ENCODE measurements around the gene ADCY2. TPM values are rescaled to one million over a fixed set of nuclear protein-coding genes. Genes with fewer than 3 reads are reported as not detected.

The ADCY2 gene
- total RNA-seq, 4 donors from 2014 or later: 2.6 to 24.8 (median 10.9) TPM

DNA sequence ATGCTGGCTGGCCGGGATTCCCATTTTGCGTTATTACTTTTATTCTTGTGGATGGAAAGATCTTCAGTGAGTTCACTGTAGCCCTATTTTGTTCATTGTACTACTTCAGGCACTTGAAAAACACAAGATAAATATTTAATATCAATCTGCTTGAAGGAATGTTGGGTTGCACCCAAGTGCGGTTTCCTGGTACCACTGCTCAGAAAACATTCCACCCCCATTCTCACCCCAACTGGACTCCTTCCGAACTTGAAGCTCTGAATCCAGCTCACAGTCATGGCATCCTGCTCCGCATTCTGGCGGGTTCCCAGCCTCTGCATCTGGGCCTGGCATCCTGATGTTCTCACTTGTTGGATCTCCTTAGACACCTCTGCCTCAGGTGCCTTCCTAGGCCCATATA is 351.8 kb downstream of the ADCY2 start:
- no peak overlapping the region for H3K27ac ChIP-seq
- peaks cover 2% of the 10 kb centered on the region for H3K4me1 ChIP-seq
- H3K9me3 ChIP-seq: no peaks in the 10 kb centered on the region
- DNase-seq (ENCODE audit: low spot score in 2 of 2): no peak
- no peaks in the 10 kb centered on the region for H3K27me3 ChIP-seq
- H3K4me3 ChIP-seq: no peak overlapping the region
- 91% methylated on average over 6 of the region's 6 CpGs for WGBS
- H3K36me3 ChIP-seq: no peaks in the 10 kb centered on the region
- TF ChIP-seq, protein P1, sequence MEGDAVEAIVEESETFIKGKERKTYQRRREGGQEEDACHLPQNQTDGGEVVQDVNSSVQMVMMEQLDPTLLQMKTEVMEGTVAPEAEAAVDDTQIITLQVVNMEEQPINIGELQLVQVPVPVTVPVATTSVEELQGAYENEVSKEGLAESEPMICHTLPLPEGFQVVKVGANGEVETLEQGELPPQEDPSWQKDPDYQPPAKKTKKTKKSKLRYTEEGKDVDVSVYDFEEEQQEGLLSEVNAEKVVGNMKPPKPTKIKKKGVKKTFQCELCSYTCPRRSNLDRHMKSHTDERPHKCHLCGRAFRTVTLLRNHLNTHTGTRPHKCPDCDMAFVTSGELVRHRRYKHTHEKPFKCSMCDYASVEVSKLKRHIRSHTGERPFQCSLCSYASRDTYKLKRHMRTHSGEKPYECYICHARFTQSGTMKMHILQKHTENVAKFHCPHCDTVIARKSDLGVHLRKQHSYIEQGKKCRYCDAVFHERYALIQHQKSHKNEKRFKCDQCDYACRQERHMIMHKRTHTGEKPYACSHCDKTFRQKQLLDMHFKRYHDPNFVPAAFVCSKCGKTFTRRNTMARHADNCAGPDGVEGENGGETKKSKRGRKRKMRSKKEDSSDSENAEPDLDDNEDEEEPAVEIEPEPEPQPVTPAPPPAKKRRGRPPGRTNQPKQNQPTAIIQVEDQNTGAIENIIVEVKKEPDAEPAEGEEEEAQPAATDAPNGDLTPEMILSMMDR (IDR thresholded peaks at IDR 0.05): no peak
- TF ChIP-seq POLR2A (IDR thresholded peaks at IDR 0.05) (no peak), EP300 (IDR thresholded peaks at IDR 0.05) (no peak), POLR2AphosphoS5 (IDR thresholded peaks at IDR 0.05) (no peak)

DNA sequence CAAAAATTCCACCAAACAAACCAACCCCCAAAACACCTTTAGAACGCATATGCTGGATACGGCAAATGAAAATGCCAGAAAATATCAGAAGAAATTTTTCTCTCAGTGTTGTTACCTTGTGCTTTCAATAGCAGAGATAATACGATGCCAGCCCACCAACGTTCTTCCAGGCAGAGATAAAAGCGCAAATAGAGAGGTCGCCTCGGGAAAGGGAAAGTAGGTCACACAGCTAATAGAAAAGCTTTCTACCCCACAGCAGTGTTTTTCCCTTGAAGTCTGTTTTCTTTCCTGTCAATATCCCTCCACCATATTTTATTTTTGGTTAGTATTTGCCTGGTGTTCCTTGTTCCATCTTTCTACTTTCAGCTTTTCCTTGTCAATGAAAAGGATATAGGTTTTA is 353.7 kb downstream of the ADCY2 start:
- 89% methylated on average over 7 of the region's 7 CpGs for WGBS
- no peak for DNase-seq (ENCODE audit: low spot score in 2 of 2)

DNA sequence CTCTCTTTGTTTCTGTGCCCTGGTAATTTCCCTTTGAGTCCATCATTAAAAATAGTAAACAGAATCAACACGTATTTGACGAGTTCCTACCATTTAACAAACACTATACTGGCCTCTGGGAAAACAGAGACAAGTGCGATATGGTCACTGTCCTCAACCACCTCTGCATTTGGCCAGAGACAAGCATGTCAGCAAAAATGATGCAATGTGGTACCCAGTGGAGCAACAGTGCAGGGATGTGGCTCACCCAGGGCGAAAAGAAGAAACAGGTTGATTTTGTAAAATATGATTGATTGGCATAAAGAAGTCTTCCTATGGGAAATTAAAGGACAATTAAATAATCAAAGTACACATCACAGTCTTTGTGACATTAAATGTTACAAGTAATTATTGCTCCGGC is 355.9 kb downstream of the ADCY2 start:
- peak overlapping the region; percentile 56 for H3K27ac ChIP-seq
- TF ChIP-seq POLR2A (IDR thresholded peaks at IDR 0.05) (no peak), POLR2AphosphoS5 (IDR thresholded peaks at IDR 0.05) (no peak), EP300 (IDR thresholded peaks at IDR 0.05) (no peak)
- TF ChIP-seq, protein P1 (IDR thresholded peaks at IDR 0.05): no peak
- H3K4me3 ChIP-seq: no peak overlapping the region
- no peaks in the 10 kb centered on the region for H3K36me3 ChIP-seq
- H3K4me1 ChIP-seq: no peaks in the 10 kb centered on the region
- no peaks in the 10 kb centered on the region for H3K27me3 ChIP-seq
- no peak for DNase-seq (ENCODE audit: low spot score in 2 of 2)
- no peaks in the 10 kb centered on the region for H3K9me3 ChIP-seq
- WGBS: 86% methylated on average over 5 of the region's 5 CpGs

More for the DNA sequence above, 353.7 kb downstream of the ADCY2 start:
- no peak for TF ChIP-seq POLR2AphosphoS5 (IDR thresholded peaks at IDR 0.05)
- TF ChIP-seq, protein P1 (IDR thresholded peaks at IDR 0.05): no peak
- TF ChIP-seq POLR2A (IDR thresholded peaks at IDR 0.05): no peak
- no peak for TF ChIP-seq EP300 (IDR thresholded peaks at IDR 0.05)
- no peak overlapping the region for H3K4me3 ChIP-seq
- no peak overlapping the region for H3K27ac ChIP-seq
- H3K4me1 ChIP-seq: no peaks in the 10 kb centered on the region
- H3K27me3 ChIP-seq: no peaks in the 10 kb centered on the region
- no peaks in the 10 kb centered on the region for H3K36me3 ChIP-seq
- H3K9me3 ChIP-seq: no peaks in the 10 kb centered on the region

DNA sequence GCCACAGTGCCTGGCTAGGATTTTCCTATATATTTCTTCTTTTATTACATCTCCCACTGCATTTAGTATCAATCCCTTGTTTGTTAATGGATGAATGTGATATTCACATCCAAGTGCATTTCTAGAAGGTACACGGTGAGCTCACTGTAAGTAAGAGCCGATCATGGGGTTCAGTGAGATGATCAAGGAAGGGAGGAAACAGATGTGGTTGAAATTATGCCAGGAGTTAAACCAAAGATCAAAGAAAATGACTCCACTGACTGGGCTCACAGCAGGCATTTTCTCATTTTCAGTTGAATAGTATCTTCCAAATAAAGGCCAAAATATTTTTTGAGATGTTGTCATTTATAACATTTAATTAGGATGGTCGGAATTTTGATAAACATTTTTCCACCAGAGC is 357.2 kb downstream of the ADCY2 start:
- no peaks in the 10 kb centered on the region for H3K4me1 ChIP-seq
- H3K36me3 ChIP-seq: no peaks in the 10 kb centered on the region
- H3K9me3 ChIP-seq: no peaks in the 10 kb centered on the region
- no peak overlapping the region for H3K4me3 ChIP-seq
- TF ChIP-seq EP300 (IDR thresholded peaks at IDR 0.05) (no peak), POLR2AphosphoS5 (IDR thresholded peaks at IDR 0.05) (no peak)
- TF ChIP-seq, protein P1 (IDR thresholded peaks at IDR 0.05): no peak
- peak overlapping the region; percentile 21 for H3K27ac ChIP-seq
- no peaks in the 10 kb centered on the region for H3K27me3 ChIP-seq
- DNase-seq (ENCODE audit: low spot score in 2 of 2): no peak
- 52% methylated on average over 3 of the region's 3 CpGs for WGBS

DNA sequence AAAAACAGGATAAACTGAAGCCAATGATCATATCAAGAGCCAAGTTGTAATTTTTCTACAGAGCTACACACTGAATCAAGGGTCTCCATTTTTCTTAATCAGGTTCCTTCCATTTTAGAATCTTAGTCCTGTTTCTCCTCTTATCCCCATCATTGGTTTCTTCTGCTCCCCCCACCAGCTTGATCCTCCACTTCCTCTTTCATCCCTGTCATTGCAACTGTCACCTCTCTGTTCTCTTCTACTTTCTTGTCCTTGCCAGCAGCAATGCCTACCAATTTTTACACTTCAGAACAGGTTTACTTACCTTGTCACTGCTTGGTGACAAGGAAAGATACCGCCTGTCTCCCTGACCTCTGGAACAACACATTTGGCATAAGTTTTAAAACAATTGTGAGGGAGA is 357.7 kb downstream of the ADCY2 start:
- no peak for DNase-seq (ENCODE audit: low spot score in 2 of 2)
- H3K36me3 ChIP-seq: no peaks in the 10 kb centered on the region
- H3K4me1 ChIP-seq: no peaks in the 10 kb centered on the region
- 88% methylated on average over 1 of the region's 1 CpG for WGBS
- H3K9me3 ChIP-seq: no peaks in the 10 kb centered on the region
- H3K4me3 ChIP-seq: no peak overlapping the region
- TF ChIP-seq POLR2AphosphoS5 (IDR thresholded peaks at IDR 0.05): no peak
- TF ChIP-seq, protein P1 (IDR thresholded peaks at IDR 0.05): no peak
- TF ChIP-seq POLR2A (IDR thresholded peaks at IDR 0.05): no peak
- TF ChIP-seq EP300 (IDR thresholded peaks at IDR 0.05): no peak
- H3K27me3 ChIP-seq: no peaks in the 10 kb centered on the region
- H3K27ac ChIP-seq: peak overlapping the region; percentile 21
